ENCODE data around the gene MAP3K20.

MAP3K20 gene

GRCh38 chr2:173106959-173107628, 31.4 kb downstream of the MAP3K20 start:
- Histone ChIP-seq H3K27ac (ENCODE audit: low read length) (no peak overlapping the region), H3K27me3 (ENCODE audit: low read depth, low read length) (no peaks in the 10 kb centered on the region), H3K79me2 (ENCODE audit: low read length) (no peaks in the 10 kb centered on the region), H3K36me3 (replicated peaks; ENCODE audit: low read depth, low read length) (peaks cover 17% of the 10 kb centered on the region), H3K9ac (ENCODE audit: low read length) (no peak overlapping the region), H3K4me1 (ENCODE audit: low read length) (peaks cover 2% of the 10 kb centered on the region), H4K20me1 (ENCODE audit: insufficient read depth, low read length) (no peaks in the 10 kb centered on the region), H3K4me3 (ENCODE audit: low read length) (no peak overlapping the region), H3K9me3 (ENCODE audit: insufficient read depth, low read length) (no peaks in the 10 kb centered on the region), H3K4me2 (ENCODE audit: low read length) (no peak overlapping the region), H2AFZ (ENCODE audit: low read depth, low read length) (no peak overlapping the region)
- TF ChIP-seq CTCF (IDR thresholded peaks at IDR 0.05; ENCODE audit: low read depth, low read length) (no peak), EZH2phosphoT487 (IDR thresholded peaks at IDR 0.05; ENCODE audit: low read depth) (no peak)

GRCh38 chr2:173107629-173108022, 32.0 kb downstream of the MAP3K20 start:
- H4K20me1 ChIP-seq (ENCODE audit: insufficient read depth, low read length): no peaks in the 10 kb centered on the region
- H3K9me3 ChIP-seq (ENCODE audit: insufficient read depth, low read length): no peaks in the 10 kb centered on the region
- no peak overlapping the region for H3K4me3 ChIP-seq (ENCODE audit: low read length)
- no peak for TF ChIP-seq CTCF (IDR thresholded peaks at IDR 0.05; ENCODE audit: low read depth, low read length)
- TF ChIP-seq EZH2phosphoT487 (IDR thresholded peaks at IDR 0.05; ENCODE audit: low read depth): no peak
- no peak overlapping the region for H2AFZ ChIP-seq (ENCODE audit: low read depth, low read length)
- H3K27me3 ChIP-seq (ENCODE audit: low read depth, low read length): no peaks in the 10 kb centered on the region
- H3K79me2 ChIP-seq (ENCODE audit: low read length): peaks cover 4% of the 10 kb centered on the region
- H3K4me1 ChIP-seq (ENCODE audit: low read length): no peaks in the 10 kb centered on the region
- no peak overlapping the region for H3K9ac ChIP-seq (ENCODE audit: low read length)
- no peak overlapping the region for H3K27ac ChIP-seq (ENCODE audit: low read length)
- H3K36me3 ChIP-seq (replicated peaks; ENCODE audit: low read depth, low read length): peaks cover 13% of the 10 kb centered on the region
- H3K4me2 ChIP-seq (ENCODE audit: low read length): no peak overlapping the region

GRCh38 chr2:173109253-173110188, 33.9 kb downstream of the MAP3K20 start:
- peaks cover 7% of the 10 kb centered on the region for H3K36me3 ChIP-seq (replicated peaks; ENCODE audit: low read depth, low read length)
- H3K4me2 ChIP-seq (ENCODE audit: low read length): no peak overlapping the region
- H3K27me3 ChIP-seq (ENCODE audit: low read depth, low read length): no peaks in the 10 kb centered on the region
- no peaks in the 10 kb centered on the region for H4K20me1 ChIP-seq (ENCODE audit: insufficient read depth, low read length)
- H3K79me2 ChIP-seq (ENCODE audit: low read length): peaks cover 22% of the 10 kb centered on the region
- H3K4me3 ChIP-seq (ENCODE audit: low read length): no peak overlapping the region
- H3K4me1 ChIP-seq (ENCODE audit: low read length): no peaks in the 10 kb centered on the region
- no peak overlapping the region for H3K9ac ChIP-seq (ENCODE audit: low read length)
- no peaks in the 10 kb centered on the region for H3K9me3 ChIP-seq (ENCODE audit: insufficient read depth, low read length)
- no peak overlapping the region for H2AFZ ChIP-seq (ENCODE audit: low read depth, low read length)
- H3K27ac ChIP-seq (ENCODE audit: low read length): no peak overlapping the region
- TF ChIP-seq CTCF (IDR thresholded peaks at IDR 0.05; ENCODE audit: low read depth, low read length) (no peak), EZH2phosphoT487 (IDR thresholded peaks at IDR 0.05; ENCODE audit: low read depth) (no peak)

GRCh38 chr2:173117678-173118077, 42.0 kb downstream of the MAP3K20 start:
- H3K9ac ChIP-seq (ENCODE audit: low read length): no peak overlapping the region
- peaks cover 29% of the 10 kb centered on the region for H3K4me1 ChIP-seq (ENCODE audit: low read length)
- H3K79me2 ChIP-seq (ENCODE audit: low read length): peaks cover 65% of the 10 kb centered on the region
- no peak overlapping the region for H3K27ac ChIP-seq (ENCODE audit: low read length)
- TF ChIP-seq CTCF (IDR thresholded peaks at IDR 0.05; ENCODE audit: low read depth, low read length): no peak
- TF ChIP-seq EZH2phosphoT487 (IDR thresholded peaks at IDR 0.05; ENCODE audit: low read depth): no peak
- H3K36me3 ChIP-seq (replicated peaks; ENCODE audit: low read depth, low read length): peaks cover 3% of the 10 kb centered on the region
- H2AFZ ChIP-seq (ENCODE audit: low read depth, low read length): no peak overlapping the region
- no peaks in the 10 kb centered on the region for H4K20me1 ChIP-seq (ENCODE audit: insufficient read depth, low read length)
- H3K9me3 ChIP-seq (ENCODE audit: insufficient read depth, low read length): no peaks in the 10 kb centered on the region
- no peaks in the 10 kb centered on the region for H3K27me3 ChIP-seq (ENCODE audit: low read depth, low read length)
- no peak overlapping the region for H3K4me3 ChIP-seq (ENCODE audit: low read length)
- H3K4me2 ChIP-seq (ENCODE audit: low read length): no peak overlapping the region
